Stimulated activated CD8-positive, alpha-beta memory T cell treated with anti-CD3 and anti-CD28 coated beads, Interleukin-12 subunit alpha, Interleukin-12 subunit beta, amount 100 ng/mL, for 24 hours (primary cell): ENCODE results near the gene CTAGE9.

Experiments
- DNase-seq: peaks from one replicate; pipeline ENCODE4 v3.0.0-alpha.2; 2020; ENCODE audit errors: extremely low read depth

Gene CTAGE9

GRCh38 chr6:131669891-131670290 is 40.9 kb downstream of the CTAGE9 start:
- no peak for DNase-seq

GRCh38 chr6:131663578-131664165 is 47.1 kb downstream of the CTAGE9 start:
- DNase-seq = no peak

GRCh38 chr6:131660195-131660594 is 50.6 kb downstream of the CTAGE9 start:
- no peak for DNase-seq
